K562 (cell line): ENCODE data around the gene MARVELD1. TPM values are rescaled to one million over a fixed set of nuclear protein-coding genes. Genes with fewer than 3 reads are reported as not detected.
A peak's percentile ranks its signal among the peaks of the same experiment; 100 is the strongest.

Source experiments
- ADNP ChIP-seq: fragments of 200-800 bp; sonication (Bioruptor generic); IDR thresholded peaks from 2 replicates; pipeline ENCODE4 v1.6.1; 2016; ENCODE audit warnings: missing genetic modification characterization, missing compliant biosample characterization
- ARID1B ChIP-seq: fragments of 450-650 bp; IDR thresholded peaks from 2 replicates; pipeline ENCODE4 v1.6.1; 2016; ENCODE audit warnings: antibody characterized with exemption, mild to moderate bottlenecking, inconsistent platforms
- ATF7 ChIP-seq: fragments of 450-650 bp; IDR thresholded peaks from 2 replicates; pipeline ENCODE4 v1.7.1; 2014; ENCODE audit warnings: mild to moderate bottlenecking, moderate library complexity
- BCLAF1 ChIP-seq, 2 experiments: fragments of 450-650 bp in 1 of 2; IDR thresholded peaks; 2 replicates each; pipeline ENCODE4 v1.6.1; 2011 to 2017; ENCODE audit warnings: low read depth in 2 of 2, antibody characterized with exemption in 1 of 2, borderline replicate concordance in 1 of 2, low read length in 1 of 2, mild to moderate bottlenecking in 1 of 2, mixed read lengths in 1 of 2; ENCODE audit not compliant: control insufficient read depth in 1 of 2
- CBFA2T3 ChIP-seq: fragments of 450-650 bp; IDR thresholded peaks from 2 replicates; pipeline ENCODE4 v1.6.1; 2017
- CC2D1A ChIP-seq: fragments of 450-650 bp; IDR thresholded peaks from 2 replicates; pipeline ENCODE4 v1.6.1; 2017; ENCODE audit warnings: mild to moderate bottlenecking
- CEBPG ChIP-seq, 3 experiments: fragments of 200-800 bp in 1 of 3; sonication (Bioruptor generic) in 1 of 3; sonication (generic) in 1 of 3; formaldehyde crosslinking in 1 of 3; IDR thresholded peaks in 2 of 3; conservative IDR thresholded peaks in 1 of 3; 2 replicates each; pipeline versions ENCODE4 v1.6.1 to v1.8.0; 2016 to 2022; ENCODE audit warnings: missing compliant biosample characterization in 2 of 3, missing genetic modification characterization in 2 of 3, mild to moderate bottlenecking in 1 of 3, missing genetic modification reagents in 1 of 3
- GATAD2B ChIP-seq: fragments of 450-650 bp; IDR thresholded peaks from 2 replicates; pipeline ENCODE4 v1.6.1; 2017; ENCODE audit warnings: mild to moderate bottlenecking, borderline replicate concordance
- HMGN3 ChIP-seq: IDR thresholded peaks from 2 replicates; pipeline ENCODE4 v1.6.1; 2011; ENCODE audit warnings: borderline replicate concordance, low read depth, mild to moderate bottlenecking, mixed read lengths, low read length; ENCODE audit not compliant: insufficient read length; ENCODE audit errors: extremely low read depth
- LEF1 ChIP-seq: fragments of 450-650 bp; IDR thresholded peaks from 2 replicates; pipeline ENCODE4 v1.6.1; 2016; ENCODE audit warnings: mild to moderate bottlenecking
- NR2F6 ChIP-seq: fragments of 450-650 bp; formaldehyde crosslinking; IDR thresholded peaks from 2 replicates; pipeline ENCODE4 v1.4.0; 2020; ENCODE audit warnings: mild to moderate bottlenecking
- RBBP5 ChIP-seq: fragments of 200-600 bp; sonication (generic); IDR thresholded peaks from 2 replicates; pipeline ENCODE4 v1.6.1; 2012; ENCODE audit warnings: borderline replicate concordance, mild to moderate bottlenecking, low read length, control low read depth, inconsistent platforms; ENCODE audit not compliant: insufficient read depth, poor library complexity, severe bottlenecking
- RBM14 ChIP-seq: fragments of 200-400 bp; formaldehyde crosslinking; IDR thresholded peaks from 2 replicates; pipeline ENCODE4 v1.6.1; 2018; ENCODE audit warnings: low read depth, mild to moderate bottlenecking, low read length, moderate library complexity, borderline replicate concordance; ENCODE audit not compliant: insufficient read depth
- SOX6 ChIP-seq: fragments of 450-650 bp; IDR thresholded peaks from 2 replicates; pipeline ENCODE4 v1.6.1; 2014; ENCODE audit warnings: mild to moderate bottlenecking
- ZNF140 ChIP-seq: fragments of 250-450 bp; sonication (Bioruptor Pico); IDR thresholded peaks from 2 replicates; pipeline ENCODE4 v1.8.0; 2021; ENCODE audit warnings: moderate library complexity, mild to moderate bottlenecking, inconsistent platforms
- polyA plus RNA-seq, 8 experiments: library from polyadenylated mRNA; depleted of rRNA in 4 of 8; stranded (reverse) in 5 of 8; unstranded in 3 of 8; fragments of >200 nt; fragmentation: Nextera tagmentation in 2 of 8; fragmentation: Illumina TruSeq in 1 of 8; extraction: Ambion mirVana in 2 of 8; extraction: Trizol in 1 of 8; gene quantifications; 2 replicates each; pipeline versions ENCODE4 v1.2.1 to v1.2.3, GENCODE V29; 2011 to 2014; ENCODE audit warnings: inconsistent platforms in 1 of 8, missing spikeins in 1 of 8
- total RNA-seq, 7 experiments: library from RNA; depleted of rRNA in 6 of 7; stranded (reverse); fragments of >200 nt in 6 of 7; fragmentation: Illumina TruSeq in 2 of 7; extraction: Trizol in 2 of 7; gene quantifications; 2 replicates each; pipeline versions ENCODE4 v1.2.1 to v1.2.3, GENCODE V29; 2011 to 2021; ENCODE audit warnings: low replicate concordance in 1 of 7
- TF ChIP-seq, protein P1 (sequence below): fragments of 250-450 bp; sonication (Bioruptor Pico); IDR thresholded peaks from 2 replicates; pipeline ENCODE4 v1.5.1; 2021; ENCODE audit warnings: mild to moderate bottlenecking
- TF ChIP-seq, protein P2 (sequence below), 2 experiments: fragments of 200-800 bp in 1 of 2; sonication (Bioruptor generic) in 1 of 2; sonication (generic) in 1 of 2; formaldehyde crosslinking in 1 of 2; IDR thresholded peaks in 1 of 2; conservative IDR thresholded peaks in 1 of 2; 2 replicates each; pipeline versions ENCODE4 v1.5.0 to v1.6.1; 2016 to 2020; ENCODE audit warnings: missing compliant biosample characterization in 1 of 2, missing genetic modification characterization in 1 of 2, missing genetic modification reagents in 1 of 2
- TF ChIP-seq, protein P3 (sequence below): fragments of 200-800 bp; sonication (Bioruptor generic); IDR thresholded peaks from 2 replicates; pipeline ENCODE4 v1.6.1; 2017; ENCODE audit warnings: missing genetic modification characterization, missing compliant biosample characterization

The MARVELD1 gene
- total and polyA plus RNA-seq, 9 of the 15 experiments (the other 6 are each of a cell fraction or from before 2014, with no cell fraction given) = 2.7 to 12.5 (median 5.3) TPM

- TF ChIP-seq, protein P1, sequence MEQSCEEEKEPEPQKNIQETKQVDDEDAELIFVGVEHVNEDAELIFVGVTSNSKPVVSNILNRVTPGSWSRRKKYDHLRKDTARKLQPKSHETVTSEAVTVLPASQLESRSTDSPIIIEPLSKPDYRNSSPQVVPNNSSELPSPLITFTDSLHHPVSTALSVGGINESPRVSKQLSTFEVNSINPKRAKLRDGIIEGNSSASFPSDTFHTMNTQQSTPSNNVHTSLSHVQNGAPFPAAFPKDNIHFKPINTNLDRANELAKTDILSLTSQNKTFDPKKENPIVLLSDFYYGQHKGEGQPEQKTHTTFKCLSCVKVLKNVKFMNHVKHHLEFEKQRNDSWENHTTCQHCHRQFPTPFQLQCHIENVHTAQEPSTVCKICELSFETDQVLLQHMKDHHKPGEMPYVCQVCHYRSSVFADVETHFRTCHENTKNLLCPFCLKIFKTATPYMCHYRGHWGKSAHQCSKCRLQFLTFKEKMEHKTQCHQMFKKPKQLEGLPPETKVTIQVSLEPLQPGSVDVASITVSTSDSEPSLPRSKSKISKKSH (CRISPR knock-in tag) = no peak
- TF ChIP-seq ADNP (tag) (peak; percentile 45; the same call in 1 of the 2 replicates), CC2D1A (0 out of 2 replicates have a peak, but pooled peaks have one; percentile 69), LEF1 (peak; percentile 88; the same call in 1 of the 2 replicates), SOX6 (peak; percentile 99), HMGN3 (peak; percentile 61), CBFA2T3 (peak; percentile 96), RBBP5 (no peak), ZNF140 (no peak), GATAD2B (0 out of 2 replicates have a peak, but pooled peaks have one; percentile 84), ATF7 (peak; percentile 62; the same call in 1 of the 2 replicates), BCLAF1 (IDR thresholded peaks at IDR 0.05; ENCODE audit: borderline replicate concordance in 1 of 2, control insufficient read depth in 1 of 2, low read depth in 2 of 2, low read length in 1 of 2) (peak in 1 of 2 experiments; percentile 35; a peak in 1 of 4 replicates), RBM14 (no peak), CEBPG (CRISPR knock-in tag; IDR thresholded peaks at IDR 0.05) (peak; percentile 62; the same call in 1 of the 2 replicates), CEBPG (tag; conservative IDR thresholded peaks at IDR 0.05 in 1 of 2, IDR thresholded peaks at IDR 0.05 in 1 of 2) (peak; percentile 59 to 68), NR2F6 (CRISPR knock-in tag) (no peak), ARID1B (peak; percentile 97)
- TF ChIP-seq, protein P2, sequence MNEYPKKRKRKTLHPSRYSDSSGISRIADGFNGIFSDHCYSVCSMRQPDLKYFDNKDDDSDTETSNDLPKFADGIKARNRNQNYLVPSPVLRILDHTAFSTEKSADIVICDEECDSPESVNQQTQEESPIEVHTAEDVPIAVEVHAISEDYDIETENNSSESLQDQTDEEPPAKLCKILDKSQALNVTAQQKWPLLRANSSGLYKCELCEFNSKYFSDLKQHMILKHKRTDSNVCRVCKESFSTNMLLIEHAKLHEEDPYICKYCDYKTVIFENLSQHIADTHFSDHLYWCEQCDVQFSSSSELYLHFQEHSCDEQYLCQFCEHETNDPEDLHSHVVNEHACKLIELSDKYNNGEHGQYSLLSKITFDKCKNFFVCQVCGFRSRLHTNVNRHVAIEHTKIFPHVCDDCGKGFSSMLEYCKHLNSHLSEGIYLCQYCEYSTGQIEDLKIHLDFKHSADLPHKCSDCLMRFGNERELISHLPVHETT (CRISPR knock-in tag; conservative IDR thresholded peaks at IDR 0.05 in 1 of 2, IDR thresholded peaks at IDR 0.05 in 1 of 2) = peak in 1 of 2 experiments; percentile 53; a peak in 1 of 4 replicates
- TF ChIP-seq, protein P3, sequence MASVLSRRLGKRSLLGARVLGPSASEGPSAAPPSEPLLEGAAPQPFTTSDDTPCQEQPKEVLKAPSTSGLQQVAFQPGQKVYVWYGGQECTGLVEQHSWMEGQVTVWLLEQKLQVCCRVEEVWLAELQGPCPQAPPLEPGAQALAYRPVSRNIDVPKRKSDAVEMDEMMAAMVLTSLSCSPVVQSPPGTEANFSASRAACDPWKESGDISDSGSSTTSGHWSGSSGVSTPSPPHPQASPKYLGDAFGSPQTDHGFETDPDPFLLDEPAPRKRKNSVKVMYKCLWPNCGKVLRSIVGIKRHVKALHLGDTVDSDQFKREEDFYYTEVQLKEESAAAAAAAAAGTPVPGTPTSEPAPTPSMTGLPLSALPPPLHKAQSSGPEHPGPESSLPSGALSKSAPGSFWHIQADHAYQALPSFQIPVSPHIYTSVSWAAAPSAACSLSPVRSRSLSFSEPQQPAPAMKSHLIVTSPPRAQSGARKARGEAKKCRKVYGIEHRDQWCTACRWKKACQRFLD (CRISPR knock-in tag) = peak; percentile 49
These were observed 49.2 kb upstream of the MARVELD1 start (continued) for GRCh38 chr10:97664282-97664850.
